Suprapubic skin (tissue), 4 donors: ENCODE results near the gene ITPRID1. TPM values are rescaled to one million over a fixed set of nuclear protein-coding genes. Genes with fewer than 3 reads are reported as not detected.

Experiments
- DNase-seq, 2 donors: peaks; one replicate each; pipeline ENCODE4 v3.0.0-alpha.2; 2019; ENCODE audit warnings: low spot score in 2 of 2
- H3K27ac ChIP-seq: fragments of 200-600 bp; sonication (generic); one replicate; pipeline ENCODE4 v1.5.1; 2019
- H3K27me3 ChIP-seq: fragments of 200-600 bp; sonication (generic); one replicate; pipeline ENCODE4 v1.5.1; 2019
- H3K36me3 ChIP-seq: fragments of 200-600 bp; sonication (generic); one replicate; pipeline ENCODE4 v1.5.1; 2019
- H3K4me1 ChIP-seq: fragments of 200-600 bp; sonication (generic); one replicate; pipeline ENCODE4 v1.5.1; 2019
- H3K4me3 ChIP-seq: fragments of 200-600 bp; sonication (generic); one replicate; pipeline ENCODE4 v1.5.1; 2019; ENCODE audit warnings: mild to moderate bottlenecking
- H3K9me3 ChIP-seq: fragments of 200-600 bp; sonication (generic); one replicate; pipeline ENCODE4 v1.5.1; 2019
- EP300 ChIP-seq: sonication (generic); formaldehyde crosslinking; IDR thresholded peaks from one replicate; pipeline ENCODE4 v1.6.1; 2017; ENCODE audit warnings: antibody characterized with exemption
- POLR2A ChIP-seq, 2 donors: fragments of 450-650 bp; IDR thresholded peaks; one replicate each; pipeline ENCODE4 v1.6.1; 2017; ENCODE audit warnings: antibody characterized with exemption in 2 of 2, mild to moderate bottlenecking in 2 of 2, moderate library complexity in 2 of 2
- POLR2AphosphoS5 ChIP-seq, 3 donors: sonication (generic); formaldehyde crosslinking; IDR thresholded peaks; one replicate each; pipeline ENCODE4 v1.6.1; 2017; ENCODE audit warnings: antibody characterized with exemption in 3 of 3
- WGBS: methylation state at CpG from one replicate; pipeline ENCODE4 v1.1.5; 2018; 5-methylcytosine and 5-hydroxymethylcytosine counted together
- total RNA-seq, 4 donors: library from RNA; depleted of rRNA; stranded (reverse); fragments of >200 nt; gene quantifications; one replicate each; pipeline ENCODE4 v1.1.0, GENCODE V29; 2016
- TF ChIP-seq, protein P1 (sequence below), 2 donors: fragments of 200-600 bp in 1 of 2; fragments of 450-650 bp in 1 of 2; sonication (generic) in 1 of 2; IDR thresholded peaks; one replicate each; pipeline ENCODE4 v1.5.1; 2016 to 2019; ENCODE audit warnings: antibody characterized with exemption in 2 of 2, mild to moderate bottlenecking in 1 of 2, moderate library complexity in 1 of 2

Gene ITPRID1
- total RNA-seq, 4 donors from 2014 or later = 4.4 to 27.7 (median 7.9) TPM

DNA sequence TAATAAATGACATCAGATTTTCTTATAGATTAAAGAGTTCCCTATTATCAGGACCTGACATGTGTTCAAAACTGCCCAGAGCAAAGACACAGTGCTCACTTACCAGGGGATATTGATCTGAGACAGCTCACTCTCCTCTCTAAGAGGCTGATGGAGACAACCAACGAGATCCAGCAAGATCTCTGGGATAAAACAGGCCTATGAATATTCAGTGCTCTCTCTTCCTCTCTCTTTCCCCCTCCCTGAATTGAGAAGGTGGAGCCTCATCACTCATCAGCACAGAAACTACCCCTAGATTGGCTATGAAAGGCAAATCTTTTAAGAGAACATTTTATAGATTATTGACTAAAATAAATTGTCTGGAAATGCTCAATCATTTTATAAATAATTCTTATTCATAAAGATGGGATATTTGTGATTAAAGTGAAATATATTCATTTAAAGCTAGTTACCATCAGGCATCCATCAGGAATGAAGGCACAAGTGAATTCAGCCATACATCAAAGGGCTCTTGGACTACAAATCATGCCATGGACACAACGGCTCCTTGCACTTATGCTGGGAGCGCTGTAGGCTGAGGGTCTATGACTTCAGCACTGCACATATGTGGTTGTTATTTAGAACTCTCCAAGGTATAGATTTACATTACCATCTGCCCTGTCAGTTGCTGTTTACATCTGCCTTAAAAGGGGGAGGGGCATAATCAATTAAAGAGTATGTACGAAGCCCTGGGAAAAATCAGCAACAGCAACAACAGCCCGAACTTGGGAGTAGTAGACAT, 169.7 kb downstream of the ITPRID1 start:
- 53% methylated on average over 5 of the region's 5 CpGs for WGBS
- TF ChIP-seq EP300 = no peak
- TF ChIP-seq POLR2AphosphoS5 (IDR thresholded peaks at IDR 0.05) = no peak
- TF ChIP-seq, protein P1, sequence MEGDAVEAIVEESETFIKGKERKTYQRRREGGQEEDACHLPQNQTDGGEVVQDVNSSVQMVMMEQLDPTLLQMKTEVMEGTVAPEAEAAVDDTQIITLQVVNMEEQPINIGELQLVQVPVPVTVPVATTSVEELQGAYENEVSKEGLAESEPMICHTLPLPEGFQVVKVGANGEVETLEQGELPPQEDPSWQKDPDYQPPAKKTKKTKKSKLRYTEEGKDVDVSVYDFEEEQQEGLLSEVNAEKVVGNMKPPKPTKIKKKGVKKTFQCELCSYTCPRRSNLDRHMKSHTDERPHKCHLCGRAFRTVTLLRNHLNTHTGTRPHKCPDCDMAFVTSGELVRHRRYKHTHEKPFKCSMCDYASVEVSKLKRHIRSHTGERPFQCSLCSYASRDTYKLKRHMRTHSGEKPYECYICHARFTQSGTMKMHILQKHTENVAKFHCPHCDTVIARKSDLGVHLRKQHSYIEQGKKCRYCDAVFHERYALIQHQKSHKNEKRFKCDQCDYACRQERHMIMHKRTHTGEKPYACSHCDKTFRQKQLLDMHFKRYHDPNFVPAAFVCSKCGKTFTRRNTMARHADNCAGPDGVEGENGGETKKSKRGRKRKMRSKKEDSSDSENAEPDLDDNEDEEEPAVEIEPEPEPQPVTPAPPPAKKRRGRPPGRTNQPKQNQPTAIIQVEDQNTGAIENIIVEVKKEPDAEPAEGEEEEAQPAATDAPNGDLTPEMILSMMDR (IDR thresholded peaks at IDR 0.05) = no peak
- no peak for TF ChIP-seq POLR2A (IDR thresholded peaks at IDR 0.05)

GRCh38 chr7:31687024-31687748, 173.3 kb downstream of the ITPRID1 start, which contains the start of gene PPP1R17:
Gene PPP1R17, plus strand, starts transcription at chr7:31687215. Its CDS starts 5,227 bp downstream, at chr7:31692442.
- no peaks in the 10 kb centered on the region for H3K9me3 ChIP-seq
- DNase-seq = no peak
- no peak within 1 kb of the TSS for H3K4me3 ChIP-seq
- H3K4me1 ChIP-seq = no peaks in the 10 kb centered on the region
- WGBS = 56% methylated on average over 14 of the region's 14 CpGs
- H3K36me3 ChIP-seq = no peaks in the 10 kb centered on the region
- H3K27ac ChIP-seq = no peak within 1 kb of the TSS
- H3K27me3 ChIP-seq = no peaks in the 10 kb centered on the region
- TF ChIP-seq POLR2AphosphoS5 (IDR thresholded peaks at IDR 0.05) = no peak
- TF ChIP-seq EP300 = no peak
- TF ChIP-seq, protein P1 (IDR thresholded peaks at IDR 0.05) = no peak
- TF ChIP-seq POLR2A (IDR thresholded peaks at IDR 0.05) = no peak

More for the DNA sequence above, 169.7 kb downstream of the ITPRID1 start:
- H3K9me3 ChIP-seq = no peaks in the 10 kb centered on the region
- H3K36me3 ChIP-seq = no peaks in the 10 kb centered on the region
- no peak overlapping the region for H3K4me3 ChIP-seq
- no peak for DNase-seq
- H3K27ac ChIP-seq = no peak overlapping the region
- no peaks in the 10 kb centered on the region for H3K4me1 ChIP-seq
- H3K27me3 ChIP-seq = no peaks in the 10 kb centered on the region

DNA sequence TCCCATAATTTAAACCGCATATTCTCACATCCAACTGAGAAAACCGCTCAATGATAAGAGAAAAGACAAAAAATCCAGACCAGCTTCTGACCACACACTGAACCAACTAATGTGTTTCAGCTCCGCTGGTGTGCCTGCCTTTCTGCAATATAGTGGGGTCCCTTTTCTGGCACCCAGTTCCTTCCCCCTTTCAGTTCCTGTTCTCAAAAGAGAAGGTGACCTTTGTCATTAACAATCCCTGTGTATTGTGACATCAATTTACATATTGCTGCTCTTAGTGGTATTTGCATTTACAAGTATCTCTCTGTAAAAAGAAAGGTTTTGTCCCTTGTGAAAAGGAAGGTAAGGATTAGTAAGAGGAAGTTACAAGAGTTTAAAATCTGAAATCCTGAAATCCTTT, 174.5 kb downstream of the ITPRID1 start:
- TF ChIP-seq POLR2AphosphoS5 (IDR thresholded peaks at IDR 0.05) = no peak
- no peak for TF ChIP-seq EP300
- TF ChIP-seq POLR2A (IDR thresholded peaks at IDR 0.05) = no peak
- TF ChIP-seq, protein P1 (IDR thresholded peaks at IDR 0.05) = no peak
- 74% methylated on average over 3 of the region's 3 CpGs for WGBS
- Histone ChIP-seq H3K9me3 (no peaks in the 10 kb centered on the region), H3K27ac (no peak overlapping the region), H3K27me3 (no peaks in the 10 kb centered on the region), H3K4me1 (no peaks in the 10 kb centered on the region), H3K4me3 (no peak overlapping the region), H3K36me3 (no peaks in the 10 kb centered on the region)
- no peak for DNase-seq

DNA sequence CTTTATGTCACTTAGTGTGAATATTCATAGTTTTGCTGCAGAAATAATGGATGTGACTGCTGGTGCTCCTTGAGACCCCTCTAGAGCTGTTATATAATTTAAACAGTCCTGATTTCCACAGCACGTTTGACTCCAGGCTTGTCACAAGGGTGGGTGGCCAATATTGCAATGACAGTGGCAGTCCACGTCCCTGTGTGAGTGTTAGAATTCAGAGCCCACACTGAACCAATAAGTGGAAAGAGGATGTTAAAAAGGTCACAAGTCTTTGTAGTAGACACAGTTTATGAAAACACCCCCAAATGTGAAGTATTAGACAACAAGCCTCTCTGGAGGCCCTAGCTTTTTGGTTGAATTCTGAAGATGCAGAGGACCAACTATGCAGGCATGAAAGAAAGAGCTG, 175.1 kb downstream of the ITPRID1 start:
- Histone ChIP-seq H3K9me3 (no peaks in the 10 kb centered on the region), H3K4me1 (no peaks in the 10 kb centered on the region), H3K27ac (no peak overlapping the region), H3K27me3 (no peaks in the 10 kb centered on the region), H3K36me3 (no peaks in the 10 kb centered on the region), H3K4me3 (no peak overlapping the region)
- no peak for DNase-seq
- TF ChIP-seq POLR2A (IDR thresholded peaks at IDR 0.05) (no peak), EP300 (no peak), POLR2AphosphoS5 (IDR thresholded peaks at IDR 0.05) (no peak)
- TF ChIP-seq, protein P1 (IDR thresholded peaks at IDR 0.05) = no peak
- WGBS = 44% methylated on average over 2 of the region's 2 CpGs

GRCh38 chr7:31690935-31691334, 177.0 kb downstream of the ITPRID1 start:
- 64% methylated on average over 2 of the region's 2 CpGs for WGBS

More at GRCh38 chr7:31690935-31691334, 177.0 kb downstream of the ITPRID1 start:
- no peaks in the 10 kb centered on the region for H3K27me3 ChIP-seq
- no peak for DNase-seq
- H3K27ac ChIP-seq = no peak overlapping the region
- no peak overlapping the region for H3K4me3 ChIP-seq
- H3K4me1 ChIP-seq = no peaks in the 10 kb centered on the region
- TF ChIP-seq POLR2AphosphoS5 (IDR thresholded peaks at IDR 0.05) (no peak), EP300 (no peak), POLR2A (IDR thresholded peaks at IDR 0.05) (no peak)
- TF ChIP-seq, protein P1 (IDR thresholded peaks at IDR 0.05) = no peak
- H3K9me3 ChIP-seq = no peaks in the 10 kb centered on the region
- no peaks in the 10 kb centered on the region for H3K36me3 ChIP-seq
